OCI-LY3 (cell line): ENCODE results near the gene BCO2.
"Not testable (repeated sequence)": the region's sequence is repeated elsewhere in the genome, so short reads cannot be mapped to it uniquely, and the experiment has no call there.

Experiments used
- CTCF ChIP-seq: fragments of 200-600, 300-600 bp; sonication (generic); IDR thresholded peaks from 2 replicates; pipeline ENCODE4 v1.5.1; 2014; ENCODE audit warnings: antibody characterized with exemption, low read length, low read depth
- EZH2phosphoT487 ChIP-seq: fragments of 200-600 bp; shearing (Covaris generic); IDR thresholded peaks from 2 replicates; pipeline ENCODE4 v1.6.1; 2018; ENCODE audit warnings: antibody characterized with exemption, mixed run types, low read depth

- not testable (repeated sequence) for TF ChIP-seq CTCF, EZH2phosphoT487
Observed at GRCh38 chr11:112162200-112162599, 13.1 kb upstream of the BCO2 start.
